ENCODE data around the gene B4GAT1. TPM values are rescaled to one million over a fixed set of nuclear protein-coding genes. Genes with fewer than 3 reads are reported as not detected.

B4GAT1 gene
- total RNA-seq, 1 donor from 2014 or later: 31.0 TPM

DNA sequence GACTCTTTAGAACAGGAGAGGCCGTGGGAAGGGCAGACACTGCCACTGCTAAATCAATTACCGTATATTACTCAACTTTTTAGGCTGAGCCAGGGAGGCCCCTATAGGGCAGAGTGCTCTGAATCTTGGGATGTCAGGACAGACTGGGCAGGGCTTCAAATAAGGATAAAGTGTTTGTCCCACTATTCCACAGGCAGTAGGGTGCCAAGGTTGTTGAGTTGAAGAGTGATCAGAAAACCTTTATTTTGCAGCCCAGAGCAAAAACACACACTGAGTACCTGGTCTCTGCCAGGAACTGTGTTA lies 1.6 kb upstream of the B4GAT1 start:
- no peak for TF ChIP-seq CTCF (IDR thresholded peaks at IDR 0.05)
- peaks cover 41% of the 10 kb centered on the region for H3K4me1 Mint-ChIP-seq (ENCODE audit: unreplicated experiment)
- H3K4me3 Mint-ChIP-seq (ENCODE audit: unreplicated experiment): no peak overlapping the region
- no peaks in the 10 kb centered on the region for H3K27me3 Mint-ChIP-seq (ENCODE audit: unreplicated experiment)
- peaks cover 7% of the 10 kb centered on the region for H3K36me3 Mint-ChIP-seq (ENCODE audit: unreplicated experiment)
- no peak for DNase-seq (ENCODE audit: extremely low spot score, unreplicated experiment)
- peak overlapping the region; percentile 34 for H3K27ac Mint-ChIP-seq (ENCODE audit: unreplicated experiment)
- no peaks in the 10 kb centered on the region for H3K9me3 Mint-ChIP-seq (ENCODE audit: unreplicated experiment)

DNA sequence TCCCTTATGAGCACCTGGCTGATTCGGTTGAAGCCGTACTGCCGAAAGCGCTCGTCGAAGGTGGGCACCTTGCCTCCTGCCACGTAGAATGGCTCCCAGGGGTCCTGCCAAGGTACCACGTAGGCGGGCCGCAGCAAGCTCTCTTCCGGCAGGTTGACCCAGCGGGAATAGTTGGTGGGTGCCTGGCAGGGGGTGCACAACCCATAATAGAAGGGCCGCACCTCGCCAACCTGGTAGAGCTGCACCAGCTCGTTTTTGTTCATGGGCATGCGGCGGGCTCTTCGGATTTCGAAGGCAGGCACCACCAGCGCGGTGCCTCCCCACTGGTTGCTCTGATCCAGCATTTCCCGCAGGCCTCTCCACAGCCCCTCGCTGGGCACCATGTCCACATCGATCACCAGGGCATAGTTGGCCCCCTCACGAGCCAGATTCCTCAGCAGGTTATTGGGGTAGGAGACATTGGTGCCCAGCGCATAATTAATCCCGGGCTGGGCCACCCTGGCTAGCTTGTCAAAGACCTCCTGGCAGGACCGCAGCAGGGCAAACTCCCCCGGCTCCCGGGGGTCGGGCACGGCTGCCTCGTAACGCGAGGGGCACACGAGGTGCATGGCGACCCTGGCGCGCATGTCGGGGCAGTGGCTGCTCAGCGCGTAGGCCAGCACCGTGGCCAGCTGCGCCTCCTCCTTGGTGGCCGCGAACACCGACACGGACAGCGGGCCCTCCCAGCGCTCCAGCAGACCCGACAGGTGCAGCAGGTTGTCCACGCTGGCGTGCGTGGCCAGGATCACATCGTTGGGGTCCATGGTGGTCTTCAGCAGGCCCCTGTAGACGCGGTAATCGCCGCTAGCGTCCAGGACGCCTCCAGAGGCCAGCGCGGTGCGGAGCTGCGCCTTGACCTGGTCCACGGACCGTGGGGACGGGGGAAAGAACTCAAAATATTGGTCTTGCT lies 679 bp downstream of the B4GAT1 start:
- no peak for DNase-seq (ENCODE audit: extremely low spot score, unreplicated experiment)
- H3K36me3 Mint-ChIP-seq (ENCODE audit: unreplicated experiment): peaks cover 1% of the 10 kb centered on the region
- H3K27me3 Mint-ChIP-seq (ENCODE audit: unreplicated experiment): no peaks in the 10 kb centered on the region
- peak overlapping the region; percentile 96 for H3K27ac Mint-ChIP-seq (ENCODE audit: unreplicated experiment)
- H3K9me3 Mint-ChIP-seq (ENCODE audit: unreplicated experiment): no peaks in the 10 kb centered on the region
- TF ChIP-seq CTCF (IDR thresholded peaks at IDR 0.05): no peak
- H3K4me1 Mint-ChIP-seq (ENCODE audit: unreplicated experiment): peaks cover 49% of the 10 kb centered on the region
- H3K4me3 Mint-ChIP-seq (ENCODE audit: unreplicated experiment): peak overlapping the region; percentile 72

DNA sequence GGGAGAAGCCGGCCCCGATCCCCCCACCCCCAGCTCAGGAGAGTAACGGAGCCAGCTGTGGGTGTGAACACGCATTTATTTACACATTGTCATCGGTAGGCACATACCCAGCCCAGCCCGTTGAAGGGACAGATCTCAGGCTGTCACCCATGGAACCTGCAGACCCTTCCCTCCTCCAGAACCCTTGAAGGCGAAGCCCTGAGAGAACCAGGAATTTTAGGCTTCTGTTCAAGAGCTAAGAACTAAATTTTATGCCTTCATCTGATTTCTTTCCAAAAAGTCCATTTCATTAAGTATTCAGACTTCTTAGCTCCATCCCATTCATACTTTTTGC lies 2.1 kb downstream of the B4GAT1 start:
- no peak for TF ChIP-seq CTCF (IDR thresholded peaks at IDR 0.05)
- peak overlapping the region; percentile 91 for H3K4me3 Mint-ChIP-seq (ENCODE audit: unreplicated experiment)

DNA sequence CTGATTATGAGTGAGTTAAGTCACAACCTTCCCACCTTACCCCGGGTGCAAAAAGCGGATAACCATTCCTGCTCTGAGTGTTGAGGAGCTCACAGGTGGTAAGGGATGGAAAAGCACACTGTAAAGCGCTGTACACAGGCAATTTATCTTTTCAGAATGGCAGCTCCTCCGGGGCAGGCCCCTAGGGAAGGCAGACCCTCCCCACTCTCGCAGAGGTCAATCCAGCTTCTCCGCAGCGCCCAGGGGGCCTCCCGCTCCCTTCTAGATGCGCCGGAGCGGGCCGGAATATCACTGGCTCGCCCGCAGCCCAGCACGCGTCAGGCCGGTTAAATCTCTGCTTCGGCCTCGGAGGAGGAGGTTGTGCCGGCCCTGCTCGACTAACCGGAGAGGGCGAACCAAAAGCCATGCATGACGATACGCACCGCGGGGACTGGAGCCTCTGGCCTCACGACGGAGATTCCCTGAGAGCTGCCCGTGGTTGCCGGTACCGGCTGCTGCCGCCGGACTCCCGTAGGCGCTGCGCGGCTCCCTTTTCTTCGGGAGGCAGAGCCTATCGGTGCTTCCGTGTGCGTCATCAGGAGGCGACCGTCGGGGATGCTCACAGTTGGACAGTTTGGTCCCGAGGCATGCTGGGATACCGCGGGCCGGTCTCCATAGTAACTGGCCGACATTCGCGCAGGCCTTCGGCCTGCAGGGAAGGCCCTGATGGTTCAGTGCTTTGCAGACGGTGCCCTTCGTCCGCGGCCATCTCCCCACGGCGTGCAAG lies 2.7 kb downstream of the B4GAT1 start, which contains the start of gene BRMS1:
Gene BRMS1 (minus strand): TSS at position 555 of the 766 bp plus-strand sequence. CDS start 2,870 bp downstream, outside the sequence.
- Mint-ChIP-seq H3K27me3 (ENCODE audit: unreplicated experiment) (no peaks in the 10 kb centered on the region), H3K4me1 (ENCODE audit: unreplicated experiment) (peaks cover 48% of the 10 kb centered on the region), H3K27ac (ENCODE audit: unreplicated experiment) (peak within 1 kb of the TSS; percentile 96), H3K36me3 (ENCODE audit: unreplicated experiment) (peaks cover 10% of the 10 kb centered on the region), H3K9me3 (ENCODE audit: unreplicated experiment) (no peaks in the 10 kb centered on the region), H3K4me3 (ENCODE audit: unreplicated experiment) (peak within 1 kb of the TSS; percentile 91)
- DNase-seq (ENCODE audit: extremely low spot score, unreplicated experiment): peak; percentile 97
- peak; percentile 6 for TF ChIP-seq CTCF (IDR thresholded peaks at IDR 0.05)

More for the DNA sequence above, 2.1 kb downstream of the B4GAT1 start:
- Mint-ChIP-seq H3K9me3 (ENCODE audit: unreplicated experiment) (no peaks in the 10 kb centered on the region), H3K27ac (ENCODE audit: unreplicated experiment) (peak overlapping the region; percentile 96), H3K36me3 (ENCODE audit: unreplicated experiment) (peaks cover 10% of the 10 kb centered on the region), H3K4me1 (ENCODE audit: unreplicated experiment) (peaks cover 49% of the 10 kb centered on the region), H3K27me3 (ENCODE audit: unreplicated experiment) (no peaks in the 10 kb centered on the region)
- DNase-seq (ENCODE audit: extremely low spot score, unreplicated experiment): no peak

DNA sequence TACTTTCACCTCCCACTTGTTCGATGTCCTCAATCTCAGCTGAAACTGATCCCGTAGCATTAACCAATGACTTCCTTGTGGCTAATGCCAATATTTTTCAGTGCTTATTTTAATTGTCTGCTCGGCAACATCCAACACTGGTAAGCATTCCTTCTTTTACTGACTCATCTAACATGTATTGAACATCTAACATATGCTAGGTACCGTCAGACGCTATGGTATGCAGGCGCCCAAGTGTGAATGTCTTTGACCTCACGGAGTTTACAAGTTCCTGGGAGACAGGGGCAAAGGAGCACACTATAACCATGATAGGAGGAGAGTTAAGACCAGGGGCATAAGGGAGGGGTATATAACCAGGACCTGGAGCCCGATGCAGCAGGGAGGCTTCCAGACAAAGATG lies 4.3 kb downstream of the B4GAT1 start:
- no peaks in the 10 kb centered on the region for H3K9me3 Mint-ChIP-seq (ENCODE audit: unreplicated experiment)
- H3K27me3 Mint-ChIP-seq (ENCODE audit: unreplicated experiment): no peaks in the 10 kb centered on the region
- H3K27ac Mint-ChIP-seq (ENCODE audit: unreplicated experiment): peak overlapping the region; percentile 52
- TF ChIP-seq CTCF (IDR thresholded peaks at IDR 0.05): no peak
- peaks cover 47% of the 10 kb centered on the region for H3K4me1 Mint-ChIP-seq (ENCODE audit: unreplicated experiment)
- peak overlapping the region; percentile 91 for H3K4me3 Mint-ChIP-seq (ENCODE audit: unreplicated experiment)
- peaks cover 10% of the 10 kb centered on the region for H3K36me3 Mint-ChIP-seq (ENCODE audit: unreplicated experiment)
- no peak for DNase-seq (ENCODE audit: extremely low spot score, unreplicated experiment)
